ENCODE data around the gene RIN3.

RIN3 gene

DNA sequence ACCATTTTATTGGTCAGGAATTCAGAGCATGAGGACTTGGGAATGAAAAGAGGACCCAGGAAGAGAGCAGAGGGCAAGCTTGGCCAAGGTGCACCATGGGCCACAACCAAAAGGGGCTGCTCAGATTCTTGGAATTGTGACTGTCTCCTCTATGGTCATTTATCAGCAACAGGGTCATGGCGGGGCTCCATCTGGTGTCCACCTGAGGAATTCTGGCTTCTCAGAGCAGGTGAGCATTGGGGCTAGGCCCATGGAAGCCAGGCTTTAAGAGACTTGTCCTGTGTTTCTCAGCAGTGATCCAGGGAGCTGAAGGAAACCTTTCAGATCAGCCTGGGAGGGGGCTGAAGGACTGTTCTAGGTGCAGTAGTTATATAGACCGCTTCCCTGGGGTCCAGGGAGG, 2.6 kb upstream of the RIN3 start:
- DNase-seq, result no peak

DNA sequence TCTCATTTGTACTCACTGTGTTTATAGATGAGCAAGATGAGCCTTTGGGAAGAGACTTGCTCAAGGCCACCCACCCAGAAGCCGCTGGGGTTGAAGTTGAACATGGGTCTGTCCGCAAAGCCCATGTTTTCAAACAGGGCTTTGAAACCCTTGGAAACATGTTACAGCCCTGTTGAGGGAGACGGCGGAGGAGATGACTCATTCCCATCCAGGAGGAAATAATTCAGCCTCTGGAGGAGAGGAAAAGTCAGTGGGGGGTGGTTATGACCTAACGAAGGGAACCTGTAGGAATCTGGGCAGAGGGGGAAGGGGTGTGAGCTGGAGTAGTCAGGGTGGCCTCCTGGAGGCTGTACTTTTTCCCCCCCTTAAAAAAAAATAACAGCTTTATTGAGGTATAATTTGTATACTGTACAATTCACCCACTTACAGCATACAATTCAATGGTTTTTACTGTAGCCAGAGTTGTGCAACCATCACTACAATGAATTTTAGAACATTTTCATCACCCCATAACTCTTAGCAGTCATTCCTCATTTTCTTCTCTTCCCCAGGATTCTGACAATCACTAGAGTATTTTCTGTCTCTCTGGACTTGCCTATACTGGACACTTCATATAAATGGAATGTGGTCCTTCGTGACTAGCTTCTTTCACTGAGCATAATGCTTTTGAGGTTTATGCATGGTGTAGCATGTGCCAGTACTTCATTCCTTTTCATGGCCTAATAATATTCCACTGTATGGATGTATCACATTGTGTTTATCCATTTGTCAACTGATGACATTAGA, 1.9 kb upstream of the RIN3 start:
- no peak for DNase-seq

- DNase-seq, result no peak
Measured at GRCh38 chr14:92512807-92513203, 776 bp upstream of the RIN3 start.

DNA sequence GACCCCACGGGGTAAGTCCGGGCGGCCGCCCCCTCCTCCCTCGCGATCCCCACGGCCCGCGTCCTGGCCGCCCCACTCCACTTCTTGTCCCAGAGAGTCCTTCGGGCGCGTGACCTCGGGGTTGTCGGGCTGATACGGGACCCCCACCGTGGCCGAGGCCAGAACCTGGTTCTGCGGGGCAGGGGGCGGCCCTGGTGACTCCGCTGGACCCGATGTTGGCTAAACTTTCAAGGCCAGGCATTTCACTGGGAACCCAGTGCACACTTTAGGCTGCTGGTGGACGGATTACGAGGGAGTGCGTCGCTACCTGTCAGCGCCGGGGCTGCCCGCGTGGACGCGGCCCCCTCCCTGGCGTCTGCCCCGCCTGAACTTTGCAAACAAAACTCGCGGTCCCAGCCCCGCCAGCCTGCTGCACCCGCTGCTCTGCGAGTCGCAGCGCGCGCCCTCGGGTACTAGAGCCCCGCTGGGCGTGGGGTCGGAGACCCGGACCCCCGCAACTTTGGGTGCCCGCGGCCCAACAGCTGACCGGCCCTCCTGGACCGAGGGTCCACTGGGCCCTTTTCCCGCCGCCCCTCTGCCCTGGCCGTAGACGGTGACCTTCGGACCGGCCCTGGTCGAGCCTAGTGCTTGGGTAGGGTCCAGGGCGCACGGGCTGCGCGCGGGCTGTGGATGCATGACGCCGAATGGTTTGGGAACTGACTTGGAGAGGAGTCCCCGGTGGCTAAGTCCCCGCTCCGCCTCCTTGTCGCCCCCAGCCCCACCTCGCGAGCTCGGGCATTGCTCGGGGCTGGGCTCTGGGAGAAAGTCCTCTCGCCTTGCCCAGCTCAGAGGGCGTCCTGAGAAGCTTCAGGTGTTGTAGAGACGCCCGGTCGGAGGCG, 624 bp downstream of the RIN3 start:
- no peak for DNase-seq

GRCh38 chr14:92514844-92515514, 1.4 kb downstream of the RIN3 start:
- no peak for DNase-seq

- no peak for DNase-seq
Measured at GRCh38 chr14:92515546-92516343, 2.2 kb downstream of the RIN3 start.

- no peak for DNase-seq
Measured at GRCh38 chr14:92516344-92516965, 2.9 kb downstream of the RIN3 start.

- DNase-seq, result no peak
Measured at GRCh38 chr14:92516966-92517506, 3.5 kb downstream of the RIN3 start.

DNA sequence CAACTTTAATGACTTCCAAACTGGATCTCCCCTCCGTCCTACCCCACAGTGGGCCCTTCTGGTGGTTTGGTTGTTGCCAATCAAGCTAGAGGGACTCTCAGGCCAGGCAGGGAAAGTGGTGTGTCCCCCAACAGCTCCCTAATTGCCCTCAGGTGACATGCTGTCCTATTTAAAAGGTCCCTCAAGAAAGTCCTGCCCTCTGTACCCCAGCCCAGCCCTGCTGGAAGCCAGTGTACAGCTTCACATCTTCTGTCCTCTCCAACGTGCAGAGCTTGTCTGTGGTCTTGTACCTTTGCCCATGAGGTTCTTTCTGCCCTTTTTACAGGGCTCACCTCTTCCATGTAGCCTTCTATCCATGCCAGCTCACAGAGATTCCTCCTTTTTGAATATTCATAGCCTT, 4.2 kb downstream of the RIN3 start:
- DNase-seq, result no peak

GRCh38 chr14:92519246-92520101, 5.9 kb downstream of the RIN3 start:
- DNase-seq, result no peak

DNA sequence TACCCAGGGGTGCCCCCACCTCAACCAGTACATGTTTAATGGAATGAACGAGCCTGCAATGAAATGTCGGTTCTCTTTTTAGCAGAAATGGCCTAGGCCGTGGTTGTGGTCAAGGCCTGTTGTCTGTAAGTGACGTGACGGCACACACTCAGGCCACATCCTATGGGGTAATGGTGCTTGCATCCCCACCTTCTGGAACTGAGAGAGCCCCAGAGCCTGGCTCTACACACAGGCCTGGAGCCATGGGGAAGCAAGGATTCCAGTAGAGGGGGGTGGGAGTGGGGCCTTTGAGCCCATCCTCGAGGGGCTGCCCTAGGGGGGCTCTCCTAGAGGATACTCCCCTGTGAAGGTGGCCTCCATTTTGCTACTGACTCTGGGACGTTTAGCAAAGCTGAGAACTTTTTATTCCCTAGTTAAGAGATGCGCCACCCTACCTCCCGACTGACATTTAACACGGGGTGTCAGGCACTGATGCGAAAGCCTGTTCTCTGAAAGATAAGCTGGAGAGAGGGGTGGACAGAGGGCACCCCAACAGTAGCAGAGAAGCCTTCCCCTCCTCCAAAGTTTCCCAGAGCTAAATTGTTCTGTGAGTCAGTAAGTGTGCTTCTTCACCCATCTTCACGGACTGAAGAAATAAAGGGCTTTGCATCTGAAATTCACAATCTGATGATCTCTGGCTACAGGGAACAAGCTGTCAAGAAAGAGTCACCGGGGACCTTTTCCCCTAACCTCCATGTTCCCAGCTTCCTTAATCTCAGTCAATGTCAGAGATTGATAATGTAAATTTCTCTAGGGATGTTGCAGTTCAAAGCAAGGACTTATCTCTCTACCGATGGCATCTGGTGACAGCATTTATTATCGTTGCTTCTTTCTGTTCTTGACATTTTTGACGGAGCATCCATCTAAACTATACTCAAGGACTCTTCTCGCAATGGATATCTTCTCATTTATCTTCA, 6.8 kb downstream of the RIN3 start:
- DNase-seq, result no peak

DNA sequence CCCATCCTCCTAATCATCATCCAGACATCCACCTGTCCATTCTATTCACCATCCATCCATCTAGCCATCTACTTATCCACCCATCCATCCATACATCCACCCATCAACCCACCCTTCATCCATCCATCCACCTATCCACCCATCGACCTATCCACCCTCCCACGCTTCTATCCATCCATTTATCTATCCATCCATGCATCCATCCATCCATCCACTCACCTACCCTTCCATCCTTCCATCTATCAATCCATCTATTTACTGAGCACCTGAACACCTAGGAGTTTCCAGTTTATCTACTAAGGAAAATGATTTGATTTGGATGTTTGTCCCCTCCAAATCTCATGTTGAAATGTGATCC, 7.5 kb downstream of the RIN3 start:
- no peak for DNase-seq

- DNase-seq, result no peak
Measured at GRCh38 chr14:92523752-92524151, 10.2 kb downstream of the RIN3 start.

GRCh38 chr14:92524602-92525185, 11.1 kb downstream of the RIN3 start:
- no peak for DNase-seq

DNA sequence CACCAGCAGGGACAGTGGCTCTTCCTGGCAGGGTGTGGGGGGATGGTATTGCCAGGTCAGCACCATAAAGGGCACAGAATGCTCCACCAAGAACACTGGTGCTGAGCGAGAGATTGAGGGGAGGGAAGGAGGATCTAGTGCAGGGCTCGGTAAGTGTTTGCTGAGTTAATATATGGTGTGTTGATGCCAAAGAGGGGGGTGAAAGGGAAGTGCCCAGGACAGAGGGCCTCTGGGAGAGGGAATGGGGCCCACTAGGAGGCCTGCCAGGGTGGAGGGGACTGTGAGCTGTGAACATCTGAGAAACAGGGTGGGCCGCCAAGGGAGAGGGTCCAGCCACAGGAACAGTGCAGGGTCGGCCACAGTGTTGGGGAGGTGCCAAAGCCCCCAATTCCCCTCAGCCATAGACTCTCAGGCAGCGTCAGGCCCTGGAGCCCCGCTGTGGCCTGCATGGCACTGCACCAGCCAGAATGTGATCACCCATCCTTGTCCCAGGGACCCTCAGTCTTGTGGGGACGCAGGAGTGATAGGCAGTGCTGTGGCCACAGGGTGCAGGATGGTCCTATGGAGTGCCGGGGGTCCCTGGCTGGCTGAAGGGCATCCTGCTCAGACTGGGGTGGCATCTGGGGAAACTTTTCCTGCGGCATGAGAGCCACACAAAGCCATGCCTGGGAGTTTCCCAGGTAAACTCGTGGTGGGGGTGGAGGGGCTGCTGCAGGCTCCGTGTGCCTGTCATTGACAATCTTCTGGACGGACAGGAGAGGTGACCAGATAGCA, 11.9 kb downstream of the RIN3 start:
- DNase-seq, result no peak

DNA sequence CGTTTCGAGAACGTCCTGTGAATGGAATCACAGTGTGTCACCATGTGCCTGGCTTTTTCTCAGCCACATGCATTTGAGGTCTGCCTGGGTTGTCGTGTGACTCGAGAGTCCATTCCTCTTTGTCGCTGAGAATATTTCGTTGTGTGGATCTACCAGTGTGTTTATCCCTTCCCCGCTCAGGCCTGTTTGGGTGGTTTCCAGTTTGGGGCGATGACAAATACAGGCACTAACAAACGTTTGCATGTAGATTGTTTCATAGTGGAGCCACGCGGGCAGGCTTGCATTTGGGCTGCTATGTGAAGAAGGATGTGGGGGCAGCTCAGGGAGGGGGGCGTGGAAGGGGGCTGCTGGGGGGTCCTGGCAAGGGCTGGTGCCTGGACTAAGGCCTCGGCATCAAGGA, 14.1 kb downstream of the RIN3 start:
- no peak for DNase-seq

DNA sequence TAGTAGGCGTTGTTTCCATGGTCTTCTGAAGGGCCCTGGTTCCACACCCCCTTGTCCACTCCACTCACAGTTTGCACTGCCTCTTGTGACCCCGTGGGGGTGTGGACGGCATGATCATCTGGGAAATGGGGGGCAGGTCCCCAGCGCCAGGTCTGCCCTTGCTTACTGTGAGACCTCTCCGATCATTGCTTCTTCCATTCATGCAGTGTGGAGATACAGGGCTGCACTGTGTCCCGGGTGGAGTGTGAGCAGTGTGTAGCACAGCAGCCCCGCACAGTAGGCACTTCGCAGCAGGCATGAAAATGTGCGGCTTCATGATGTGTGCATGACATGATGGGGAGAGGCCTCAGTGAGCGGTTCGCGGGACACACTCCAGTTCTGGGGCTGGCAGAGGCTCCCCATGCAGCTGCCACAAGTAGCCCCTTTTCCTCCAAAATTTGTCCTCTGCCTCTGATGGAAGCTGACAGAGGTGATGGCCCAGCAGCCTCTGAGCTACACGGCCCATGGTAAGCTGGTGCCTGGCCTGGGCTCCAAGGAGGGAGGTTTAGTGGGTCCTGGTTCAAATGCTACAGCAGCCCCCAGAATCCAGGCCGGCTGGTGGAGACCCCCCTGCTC, 15.0 kb downstream of the RIN3 start:
- no peak for DNase-seq

All from hypothalamus (tissue), 51 donors.